Kidney (tissue), 14 donors: ENCODE data around the gene SUPT4H1. TPM values are rescaled to one million over a fixed set of nuclear protein-coding genes. Genes with fewer than 3 reads are reported as not detected.
A peak's percentile ranks its signal among the peaks of the same experiment; 100 is the strongest.

Experiments
- DNase-seq, 5 donors: peaks; one replicate each; pipeline ENCODE4 v3.0.0-alpha.2; 2013 to 2020
- FAIRE-seq: peaks from 2 replicates; lab custom pipeline; 2012; peaks lifted over from hg19 to GRCh38; lab: Jason Lieb, UNC
- H3K27ac ChIP-seq, 2 donors: one replicate each; pipeline ENCODE4 v1.7.0; 2013; ENCODE audit warnings: low read depth in 2 of 2, low read length in 2 of 2, inconsistent platforms in 1 of 2
- H3K27me3 ChIP-seq: one replicate; pipeline ENCODE4 v1.7.1; 2013; ENCODE audit warnings: low read length, inconsistent platforms; ENCODE audit not compliant: control insufficient read depth, insufficient read depth
- H3K36me3 ChIP-seq, 3 donors: one replicate each; pipeline versions ENCODE4 v1.7.0 to v1.7.1; 2013; ENCODE audit warnings: low read length in 3 of 3, control low read depth in 1 of 3, inconsistent platforms in 1 of 3; ENCODE audit not compliant: insufficient read depth in 3 of 3, control insufficient read depth in 2 of 3
- H3K4me1 ChIP-seq, 3 donors: one replicate each; pipeline versions ENCODE4 v1.7.0 to v1.7.1; 2013; ENCODE audit warnings: low read length in 3 of 3, inconsistent platforms in 1 of 3, low read depth in 1 of 3; ENCODE audit not compliant: control insufficient read depth in 2 of 3, insufficient read depth in 2 of 3
- H3K4me3 ChIP-seq, 3 donors: one replicate each; pipeline versions ENCODE4 v1.7.0 to v1.8.1; 2013; ENCODE audit warnings: low read length in 3 of 3, control low read depth in 1 of 3, inconsistent platforms in 1 of 3
- H3K9ac ChIP-seq, 3 donors: one replicate each; pipeline versions ENCODE4 v1.7.0 to v1.7.1; 2013; ENCODE audit warnings: low read length in 3 of 3, control low read depth in 1 of 3, inconsistent platforms in 1 of 3
- H3K9me3 ChIP-seq, 3 donors: one replicate each; pipeline versions ENCODE4 v1.7.0 to v1.7.1; 2013; ENCODE audit warnings: low read length in 3 of 3, control low read depth in 1 of 3, inconsistent platforms in 1 of 3; ENCODE audit not compliant: control insufficient read depth in 2 of 3, insufficient read depth in 1 of 3
- intact Hi-C: fragments of 100-400 bp; cut with DNase I; formaldehyde crosslinking; loops from one replicate; pipeline ENCODE4 v1.11.1; 2022
- polyA plus RNA-seq: library from polyadenylated mRNA; stranded (reverse); fragments of 350-450 nt; fragmentation: Illumina TruSeq; extraction: RNeasy Lipid Tissue Mini Kit (QIAGEN cat#74804); gene quantifications from one replicate; pipeline ENCODE4 v1.2.3, GENCODE V29; 2014; ENCODE audit warnings: low read depth, low replicate concordance; ENCODE audit not compliant: insufficient read depth
- total RNA-seq: library from RNA; stranded (reverse); fragmentation: NEBNext Ultra II Directional; extraction: Animal tissue kit (Norgen Biotek cat#: 25700); gene quantifications from one replicate; pipeline ENCODE4 v1.2.1, GENCODE V29; 2021
- TF ChIP-seq, protein P1 (sequence below): IDR thresholded peaks from 3 replicates; pipeline ENCODE4 v1.5.1; 2012; ENCODE audit warnings: mild to moderate bottlenecking, moderate library complexity, borderline replicate concordance; ENCODE audit not compliant: insufficient read depth; ENCODE audit errors: extremely low read depth
- donor health status: control.
- donor health status: control.
- donor health status: control.
- donor health status: control.
- donor health status: control.
- donor health status: DM: yes; HTN: yes; CAD: no.
- donor health status: Normal renal cell carcinoma (clear cell type).

Gene SUPT4H1
- total and polyA plus RNA-seq, 2 donors from 2014 or later, result 60.5 to 129 TPM

DNA sequence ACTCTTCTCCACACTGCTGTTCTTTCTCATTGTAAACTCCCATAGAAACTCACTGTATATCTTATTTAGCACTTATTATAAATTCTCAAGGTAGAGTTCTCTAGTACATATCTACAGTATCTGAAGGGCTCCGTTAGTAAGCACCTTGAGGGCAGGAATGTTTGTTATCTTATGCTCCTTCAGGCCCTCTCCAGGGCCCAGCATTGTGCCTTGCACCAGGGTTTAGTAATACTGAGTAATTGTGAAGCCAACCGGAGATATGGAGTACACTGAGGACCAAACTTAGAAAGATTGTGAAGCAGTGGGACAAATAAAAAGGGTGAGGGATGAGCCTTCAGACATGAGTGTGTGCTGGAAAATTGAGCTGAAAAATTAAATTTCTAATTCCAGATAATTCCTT, 38.9 kb upstream of the SUPT4H1 start:
- TF ChIP-seq, protein P1, sequence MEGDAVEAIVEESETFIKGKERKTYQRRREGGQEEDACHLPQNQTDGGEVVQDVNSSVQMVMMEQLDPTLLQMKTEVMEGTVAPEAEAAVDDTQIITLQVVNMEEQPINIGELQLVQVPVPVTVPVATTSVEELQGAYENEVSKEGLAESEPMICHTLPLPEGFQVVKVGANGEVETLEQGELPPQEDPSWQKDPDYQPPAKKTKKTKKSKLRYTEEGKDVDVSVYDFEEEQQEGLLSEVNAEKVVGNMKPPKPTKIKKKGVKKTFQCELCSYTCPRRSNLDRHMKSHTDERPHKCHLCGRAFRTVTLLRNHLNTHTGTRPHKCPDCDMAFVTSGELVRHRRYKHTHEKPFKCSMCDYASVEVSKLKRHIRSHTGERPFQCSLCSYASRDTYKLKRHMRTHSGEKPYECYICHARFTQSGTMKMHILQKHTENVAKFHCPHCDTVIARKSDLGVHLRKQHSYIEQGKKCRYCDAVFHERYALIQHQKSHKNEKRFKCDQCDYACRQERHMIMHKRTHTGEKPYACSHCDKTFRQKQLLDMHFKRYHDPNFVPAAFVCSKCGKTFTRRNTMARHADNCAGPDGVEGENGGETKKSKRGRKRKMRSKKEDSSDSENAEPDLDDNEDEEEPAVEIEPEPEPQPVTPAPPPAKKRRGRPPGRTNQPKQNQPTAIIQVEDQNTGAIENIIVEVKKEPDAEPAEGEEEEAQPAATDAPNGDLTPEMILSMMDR, result no peak
- no peak for FAIRE-seq
- H3K27me3 ChIP-seq, result no peaks in the 10 kb centered on the region
- H3K4me3 ChIP-seq, result peak overlapping the region in 1 of 3 donors; percentile 20
- no peak for DNase-seq
- peak overlapping the region; percentile 58 to 70 for H3K27ac ChIP-seq
- no peaks in the 10 kb centered on the region for H3K9me3 ChIP-seq
- H3K4me1 ChIP-seq, result peaks cover 3 to 15% (median 10%) of the 10 kb centered on the region in 3 donors
- H3K36me3 ChIP-seq, result no peaks in the 10 kb centered on the region
- no peak overlapping the region for H3K9ac ChIP-seq
- intact Hi-C loops, result no loop called here

DNA sequence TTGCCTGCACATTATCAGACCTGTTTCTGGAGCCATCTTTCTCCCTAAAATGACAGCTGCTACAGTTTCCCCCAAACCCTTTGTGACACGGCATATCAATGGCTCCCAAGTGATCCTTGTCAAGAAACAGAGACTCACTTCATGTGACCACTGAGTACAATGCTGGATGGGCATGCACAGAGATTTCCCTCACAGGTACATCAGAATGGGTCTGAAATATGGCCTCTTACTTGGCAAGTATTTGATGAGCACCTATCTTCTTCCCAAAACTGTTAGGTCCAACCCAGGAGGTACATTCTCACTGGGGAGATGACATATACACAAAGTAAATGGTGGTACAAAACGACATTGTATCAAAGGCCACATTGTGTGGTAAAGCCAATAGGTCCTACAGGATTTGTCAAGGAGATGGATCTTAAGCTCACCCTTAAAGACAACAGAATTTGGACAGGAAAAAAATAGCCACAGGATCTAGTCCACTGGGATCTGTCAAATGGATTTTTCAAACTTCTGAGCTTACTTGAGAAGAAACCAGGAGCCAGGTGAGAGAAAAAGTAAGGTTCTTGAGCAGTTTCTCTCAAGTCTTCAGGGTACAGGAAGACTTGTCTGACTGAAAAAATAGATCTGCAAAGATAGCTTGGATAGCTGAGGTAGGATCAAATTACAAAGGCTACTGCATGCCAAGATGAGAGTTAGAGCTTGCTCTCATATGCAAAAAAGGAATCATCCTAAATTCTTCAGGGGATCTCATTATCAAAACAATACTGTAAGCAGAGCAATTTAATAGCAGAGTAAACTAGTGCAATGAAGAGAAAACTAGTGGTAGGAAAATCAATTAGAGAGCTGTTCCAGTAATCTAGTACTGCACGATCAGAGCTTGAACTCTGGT, 36.5 kb upstream of the SUPT4H1 start:
- intact Hi-C loops, result no loop called here
- Histone ChIP-seq H3K9ac (no peak overlapping the region), H3K4me3 (no peak overlapping the region), H3K9me3 (no peaks in the 10 kb centered on the region), H3K36me3 (no peaks in the 10 kb centered on the region), H3K27me3 (no peaks in the 10 kb centered on the region), H3K4me1 (peaks cover 3 to 10% (median 6%) of the 10 kb centered on the region in 3 donors), H3K27ac (no peak overlapping the region)
- TF ChIP-seq, protein P1, result no peak
- FAIRE-seq (no peak), DNase-seq (no peak)

DNA sequence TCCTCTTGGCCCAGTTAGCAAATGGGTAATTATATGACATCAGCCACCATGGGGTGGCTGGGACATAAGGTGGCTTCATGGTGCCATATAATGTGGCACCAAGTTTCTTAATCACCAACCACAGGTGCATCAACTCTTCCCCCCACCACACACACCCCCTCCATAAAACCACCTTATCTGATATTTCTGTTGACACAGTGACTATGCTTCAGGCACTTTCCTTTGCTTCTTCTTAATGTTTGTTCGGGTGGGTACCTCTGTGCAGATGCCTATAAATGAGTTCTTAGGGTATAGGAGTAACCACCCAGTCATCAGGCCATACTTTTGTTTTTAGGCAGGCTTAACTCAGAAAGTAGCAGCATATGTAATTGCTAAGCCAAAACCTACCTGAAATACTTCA, 35.8 kb upstream of the SUPT4H1 start:
- H3K27ac ChIP-seq, result no peak overlapping the region
- H3K9me3 ChIP-seq, result no peaks in the 10 kb centered on the region
- H3K36me3 ChIP-seq, result no peaks in the 10 kb centered on the region
- no peak overlapping the region for H3K9ac ChIP-seq
- H3K27me3 ChIP-seq, result no peaks in the 10 kb centered on the region
- H3K4me3 ChIP-seq, result no peak overlapping the region
- FAIRE-seq (no peak), DNase-seq (no peak)
- TF ChIP-seq, protein P1, result no peak
- intact Hi-C loops, result no loop called here
- peaks cover 3 to 10% (median 6%) of the 10 kb centered on the region in 3 donors for H3K4me1 ChIP-seq
